A549 (cell line): ENCODE data around the gene NLN.

Experiments
- CEBPB ChIP-seq, 2 experiments: fragments of >200 bp in 1 of 2; sonication (Bioruptor Twin) in 1 of 2; formaldehyde crosslinking in 1 of 2; IDR thresholded peaks; 2 replicates each; pipeline ENCODE4 v1.6.1; 2012 to 2016
- CHD2 ChIP-seq: fragments of 150-350 bp; IDR thresholded peaks from 2 replicates; pipeline ENCODE4 v1.6.1; 2014; ENCODE audit warnings: low read length; ENCODE audit not compliant: partially characterized antibody
- CTCF ChIP-seq: fragments of >200 bp; sonication (Bioruptor Twin); formaldehyde crosslinking; IDR thresholded peaks from 3 replicates; pipeline ENCODE4 v1.5.1; 2016
- EP300 ChIP-seq, 2 experiments: fragments of >200 bp; sonication (Bioruptor Twin); formaldehyde crosslinking; IDR thresholded peaks; 2 replicates in 1 of 2; 3 replicates in 1 of 2; pipeline ENCODE4 v1.6.1; 2016 to 2017
- MYC ChIP-seq: IDR thresholded peaks from 2 replicates; pipeline ENCODE4 v1.6.1; 2012; ENCODE audit warnings: mild to moderate bottlenecking, inconsistent platforms, low read length, improper control_type of control experiment, borderline replicate concordance
- ZC3H11A ChIP-seq: fragments of 450-650 bp; IDR thresholded peaks from 2 replicates; pipeline ENCODE4 v1.6.1; 2014; ENCODE audit warnings: antibody characterized with exemption, mild to moderate bottlenecking

GRCh38 chr5:65693121-65693520, 28.9 kb upstream of the NLN start:
- TF ChIP-seq CEBPB (IDR thresholded peaks at IDR 0.05) (no peak), CTCF (no peak), CHD2 (no peak), ZC3H11A (no peak), MYC (no peak), EP300 (IDR thresholded peaks at IDR 0.05) (no peak)
